Measurements from ENCODE around the gene ARHGEF33. TPM values are rescaled to one million over a fixed set of nuclear protein-coding genes. Genes with fewer than 3 reads are reported as not detected.

Gene ARHGEF33
- 2.1 TPM for total RNA-seq
- polyA plus RNA-seq, result 0.99 TPM

DNA sequence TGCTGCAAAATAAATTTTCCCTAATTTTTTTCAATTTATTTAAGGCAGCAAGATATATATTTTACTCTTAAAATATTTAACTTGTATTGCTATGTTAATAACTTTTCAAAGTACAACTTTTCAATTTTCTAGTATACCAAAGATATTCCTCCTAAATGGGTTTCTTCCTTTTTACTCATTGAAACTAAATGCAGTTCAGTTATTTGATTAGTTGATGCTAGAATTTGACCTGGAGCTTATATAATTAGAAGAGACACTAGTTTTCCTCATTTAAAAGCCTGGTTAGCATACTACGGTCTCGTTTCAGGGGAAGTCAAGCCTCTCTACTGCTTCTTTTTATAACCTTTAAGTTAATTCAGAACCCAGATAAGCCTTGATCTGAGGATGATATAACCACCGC lies at the start of gene ARHGEF33:
Gene ARHGEF33, plus strand, starts transcription at position 301 of the 400 bp plus-strand sequence. CDS start 29,573 bp downstream, outside the sequence.
- Histone ChIP-seq H3K36me3 (ENCODE audit: insufficient read depth) (no peaks in the 10 kb centered on the region), H3K4me3 (ENCODE audit: low read depth, low read length) (no peak within 1 kb of the TSS), H3K4me1 (ENCODE audit: insufficient read depth) (no peaks in the 10 kb centered on the region), H3K27ac (ENCODE audit: low read depth) (no peak within 1 kb of the TSS)
- 53% methylated on average over 3 of the region's 3 CpGs for whole genome bisulfite sequencing
- no peak for DNase-seq (ENCODE audit: extremely low spot score)

DNA sequence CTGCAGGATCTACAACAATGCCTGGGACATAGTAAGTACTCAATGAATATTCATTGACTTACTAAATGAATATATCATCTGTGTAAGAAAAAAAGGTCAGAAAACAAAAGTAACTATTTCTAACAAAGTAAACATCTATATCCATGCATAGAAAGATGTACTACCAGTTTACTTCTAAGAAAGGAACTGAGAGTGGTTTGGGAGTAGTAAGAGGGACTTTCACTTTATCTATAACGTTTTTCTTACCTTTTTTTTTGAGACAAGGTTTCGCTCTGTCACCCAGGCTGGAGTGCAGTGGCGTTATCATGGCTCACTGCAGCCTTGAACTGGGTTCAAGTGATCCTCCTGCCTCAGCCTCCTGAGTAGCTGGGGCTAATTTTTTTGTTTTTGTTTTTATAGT lies 39.6 kb upstream of the ARHGEF33 start:
- DNase-seq (ENCODE audit: extremely low spot score), result no peak
- no peak overlapping the region for H3K4me3 ChIP-seq (ENCODE audit: low read depth, low read length)
- WGBS, result 86% methylated on average over 3 of the region's 3 CpGs
- peaks cover 8% of the 10 kb centered on the region for H3K36me3 ChIP-seq (ENCODE audit: insufficient read depth)
- no peak overlapping the region for H3K27ac ChIP-seq (ENCODE audit: low read depth)
- H3K4me1 ChIP-seq (ENCODE audit: insufficient read depth), result no peaks in the 10 kb centered on the region

DNA sequence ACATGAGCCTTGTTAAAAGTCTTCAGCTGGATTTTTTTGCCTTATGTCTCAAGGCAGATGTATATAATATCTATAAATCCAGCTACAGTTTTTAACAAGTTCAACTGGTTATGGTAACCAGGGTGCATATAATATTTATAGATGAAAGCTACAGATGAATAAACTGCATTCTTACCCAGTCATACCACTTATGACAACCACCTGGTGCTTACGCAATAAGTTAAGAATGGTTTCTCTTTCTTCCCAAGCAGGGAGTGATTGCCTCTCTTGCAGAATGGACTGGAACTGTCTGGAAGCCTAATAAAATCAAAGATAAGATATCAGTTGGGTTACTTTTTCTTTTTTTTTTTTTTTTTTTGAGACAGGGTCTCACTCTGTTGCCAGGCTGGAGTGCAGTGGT lies 33.5 kb upstream of the ARHGEF33 start:
- Histone ChIP-seq H3K4me1 (ENCODE audit: insufficient read depth) (no peaks in the 10 kb centered on the region), H3K27ac (ENCODE audit: low read depth) (no peak overlapping the region), H3K36me3 (ENCODE audit: insufficient read depth) (peaks cover 5% of the 10 kb centered on the region), H3K4me3 (ENCODE audit: low read depth, low read length) (no peak overlapping the region)
- WGBS, result 99% methylated on average over 1 of the region's 1 CpG
- no peak for DNase-seq (ENCODE audit: extremely low spot score)

DNA sequence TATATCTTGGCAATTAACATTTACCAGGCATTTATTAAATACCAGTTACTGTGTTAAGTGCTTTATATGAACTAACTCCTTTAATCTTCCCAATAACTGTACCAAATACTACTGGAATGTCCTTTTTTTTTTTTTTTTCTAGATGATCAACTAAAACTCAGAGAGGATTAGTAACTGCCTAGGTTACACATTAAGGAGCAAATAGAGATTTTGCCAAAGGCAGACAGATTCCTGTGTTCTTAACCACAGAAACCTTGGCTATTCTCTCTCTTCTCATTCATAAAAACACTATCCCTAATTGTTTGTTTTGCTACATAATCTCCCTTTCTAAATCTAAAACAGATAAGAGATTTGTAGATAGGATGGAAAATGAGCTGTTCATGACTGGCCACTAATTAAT lies 27.2 kb upstream of the ARHGEF33 start:
- Histone ChIP-seq H3K36me3 (ENCODE audit: insufficient read depth) (peaks cover 2% of the 10 kb centered on the region), H3K4me1 (ENCODE audit: insufficient read depth) (no peaks in the 10 kb centered on the region), H3K27ac (ENCODE audit: low read depth) (no peak overlapping the region), H3K4me3 (ENCODE audit: low read depth, low read length) (no peak overlapping the region)
- no peak for DNase-seq (ENCODE audit: extremely low spot score)

DNA sequence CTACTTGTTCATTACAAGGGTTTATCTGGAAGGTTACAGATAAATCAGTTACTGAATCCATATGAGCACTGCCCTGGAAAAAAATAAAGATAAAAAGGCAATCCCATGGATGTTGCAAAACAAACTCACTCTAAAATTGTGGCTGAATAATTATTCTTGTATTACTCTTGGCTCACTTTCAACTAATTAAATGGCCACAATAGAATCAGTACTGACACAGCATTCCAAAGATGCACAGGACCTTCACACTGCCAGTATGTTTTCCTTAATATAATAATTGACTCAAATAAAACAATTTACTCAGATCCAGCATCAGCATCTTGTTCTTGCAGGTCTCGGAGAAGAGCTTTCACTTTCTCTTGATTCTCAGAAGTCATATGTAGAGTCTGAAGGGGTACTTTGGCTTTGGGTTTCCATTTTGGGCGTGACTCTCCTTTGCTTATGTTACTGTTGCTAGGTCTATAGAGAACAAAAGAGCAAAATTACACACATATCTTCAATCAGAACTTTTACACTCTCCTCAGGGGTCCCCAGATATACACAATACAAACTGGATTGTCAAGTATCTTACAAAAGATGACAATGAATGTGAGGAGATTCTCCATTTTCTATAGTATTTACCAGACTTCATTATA lies 26.5 kb upstream of the ARHGEF33 start:
- 90% methylated on average over 2 of the region's 2 CpGs for WGBS
- H3K27ac ChIP-seq (ENCODE audit: low read depth), result no peak overlapping the region
- H3K4me1 ChIP-seq (ENCODE audit: insufficient read depth), result no peaks in the 10 kb centered on the region
- peaks cover 2% of the 10 kb centered on the region for H3K36me3 ChIP-seq (ENCODE audit: insufficient read depth)
- H3K4me3 ChIP-seq (ENCODE audit: low read depth, low read length), result no peak overlapping the region
- no peak for DNase-seq (ENCODE audit: extremely low spot score)

DNA sequence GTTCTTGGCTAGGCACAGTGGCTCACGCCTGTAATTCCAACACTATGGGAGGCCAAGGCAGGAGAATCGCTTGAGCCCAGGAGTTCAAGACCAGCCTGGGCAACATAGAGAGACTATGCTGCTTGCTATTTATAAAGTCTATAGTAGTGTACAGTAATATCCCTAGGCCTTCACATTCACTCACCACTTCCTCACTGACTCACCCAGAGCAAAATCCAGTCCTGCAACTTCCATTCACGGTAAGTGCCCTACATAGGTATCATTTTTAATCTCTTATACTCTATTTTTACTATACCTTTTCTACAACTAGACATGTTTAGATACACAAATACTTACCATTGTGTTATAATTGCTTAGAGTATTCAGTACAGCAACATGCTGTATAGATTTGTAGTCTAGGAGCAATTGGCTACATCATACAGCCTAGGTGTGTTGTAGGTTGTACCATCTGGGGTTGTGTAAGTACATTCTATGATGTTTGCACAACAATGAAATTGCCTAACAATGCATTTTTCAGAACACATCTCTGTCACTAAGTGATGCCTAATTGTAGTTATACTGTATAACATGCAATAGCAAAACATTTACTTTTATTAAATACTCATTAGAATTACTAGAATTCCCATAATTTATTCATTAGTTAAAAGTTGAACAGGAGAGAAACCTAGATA lies 22.8 kb upstream of the ARHGEF33 start:
- no peak for DNase-seq (ENCODE audit: extremely low spot score)
- Histone ChIP-seq H3K27ac (ENCODE audit: low read depth) (no peak overlapping the region), H3K36me3 (ENCODE audit: insufficient read depth) (peaks cover 3% of the 10 kb centered on the region), H3K4me3 (ENCODE audit: low read depth, low read length) (no peak overlapping the region), H3K4me1 (ENCODE audit: insufficient read depth) (no peaks in the 10 kb centered on the region)
- 96% methylated on average over 3 of the region's 3 CpGs for WGBS

DNA sequence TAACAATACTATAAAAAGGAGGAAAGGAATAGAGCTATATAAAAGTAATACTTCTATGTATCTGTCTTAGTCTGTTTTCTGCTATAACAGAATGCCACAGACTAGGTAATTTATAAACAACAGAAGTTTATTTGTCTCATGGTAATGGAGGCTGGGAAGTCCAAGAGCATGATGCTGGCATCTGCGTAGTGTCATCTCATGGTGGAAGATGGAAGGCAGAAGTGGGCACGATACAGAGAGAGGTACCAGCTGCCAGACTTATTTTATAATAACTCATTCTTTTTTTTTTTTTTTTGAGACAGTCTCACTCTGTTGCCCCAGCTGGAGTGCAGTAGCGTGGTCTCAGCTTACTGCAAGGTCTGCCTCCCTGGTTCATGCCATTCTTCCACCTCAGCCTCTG lies 18.2 kb upstream of the ARHGEF33 start:
- WGBS, result 99% methylated on average over 3 of the region's 3 CpGs
- Histone ChIP-seq H3K4me1 (ENCODE audit: insufficient read depth) (no peaks in the 10 kb centered on the region), H3K4me3 (ENCODE audit: low read depth, low read length) (no peak overlapping the region), H3K27ac (ENCODE audit: low read depth) (no peak overlapping the region), H3K36me3 (ENCODE audit: insufficient read depth) (peaks cover 2% of the 10 kb centered on the region)
- no peak for DNase-seq (ENCODE audit: extremely low spot score)

DNA sequence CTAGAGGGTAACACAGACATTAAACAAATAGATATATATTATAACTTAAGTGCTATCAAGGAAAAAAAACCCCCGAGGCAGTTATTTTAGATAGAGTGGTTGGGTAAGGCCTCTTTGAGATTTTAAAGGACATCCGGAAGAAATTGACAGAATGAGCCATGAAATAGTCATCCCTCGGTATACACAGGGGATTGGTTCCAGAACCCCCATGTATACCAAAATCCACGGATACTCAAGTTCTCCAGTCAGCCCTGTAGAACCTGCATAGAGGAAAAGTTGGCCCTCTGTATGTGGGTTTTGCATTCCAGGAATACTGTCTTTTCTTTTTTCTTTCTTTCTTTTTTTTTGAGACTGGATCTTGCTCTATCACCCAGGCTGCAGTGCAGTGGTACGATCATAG lies 15.9 kb upstream of the ARHGEF33 start:
- no peak for DNase-seq (ENCODE audit: extremely low spot score)
- WGBS, result 75% methylated on average over 5 of the region's 5 CpGs
- peaks cover 2% of the 10 kb centered on the region for H3K36me3 ChIP-seq (ENCODE audit: insufficient read depth)
- H3K4me1 ChIP-seq (ENCODE audit: insufficient read depth), result no peaks in the 10 kb centered on the region
- no peak overlapping the region for H3K4me3 ChIP-seq (ENCODE audit: low read depth, low read length)
- H3K27ac ChIP-seq (ENCODE audit: low read depth), result no peak overlapping the region

DNA sequence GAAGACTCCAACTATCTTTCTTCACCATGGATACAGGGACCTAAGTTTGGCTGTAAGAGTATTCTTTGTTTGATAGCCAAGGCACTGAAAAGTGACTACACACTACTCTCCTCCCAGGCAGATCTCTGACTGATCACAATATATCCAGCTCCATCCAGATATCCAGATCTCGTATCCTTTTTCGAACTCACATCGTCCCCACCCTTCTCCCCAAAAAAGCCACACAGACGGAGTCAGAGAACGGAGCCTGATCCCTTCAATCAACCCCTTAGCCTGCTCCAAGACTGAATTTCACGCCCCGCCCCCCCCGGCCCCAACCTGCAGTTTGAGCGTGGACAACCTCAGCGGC lies 14.5 kb upstream of the ARHGEF33 start:
- DNase-seq (ENCODE audit: extremely low spot score), result no peak
- no peaks in the 10 kb centered on the region for H3K4me1 ChIP-seq (ENCODE audit: insufficient read depth)
- WGBS, result under 1% methylated on average over 10 of the region's 10 CpGs
- H3K36me3 ChIP-seq (ENCODE audit: insufficient read depth), result no peaks in the 10 kb centered on the region
- H3K4me3 ChIP-seq (ENCODE audit: low read depth, low read length), result peak overlapping the region; percentile 72
- peak overlapping the region; percentile 25 for H3K27ac ChIP-seq (ENCODE audit: low read depth)

DNA sequence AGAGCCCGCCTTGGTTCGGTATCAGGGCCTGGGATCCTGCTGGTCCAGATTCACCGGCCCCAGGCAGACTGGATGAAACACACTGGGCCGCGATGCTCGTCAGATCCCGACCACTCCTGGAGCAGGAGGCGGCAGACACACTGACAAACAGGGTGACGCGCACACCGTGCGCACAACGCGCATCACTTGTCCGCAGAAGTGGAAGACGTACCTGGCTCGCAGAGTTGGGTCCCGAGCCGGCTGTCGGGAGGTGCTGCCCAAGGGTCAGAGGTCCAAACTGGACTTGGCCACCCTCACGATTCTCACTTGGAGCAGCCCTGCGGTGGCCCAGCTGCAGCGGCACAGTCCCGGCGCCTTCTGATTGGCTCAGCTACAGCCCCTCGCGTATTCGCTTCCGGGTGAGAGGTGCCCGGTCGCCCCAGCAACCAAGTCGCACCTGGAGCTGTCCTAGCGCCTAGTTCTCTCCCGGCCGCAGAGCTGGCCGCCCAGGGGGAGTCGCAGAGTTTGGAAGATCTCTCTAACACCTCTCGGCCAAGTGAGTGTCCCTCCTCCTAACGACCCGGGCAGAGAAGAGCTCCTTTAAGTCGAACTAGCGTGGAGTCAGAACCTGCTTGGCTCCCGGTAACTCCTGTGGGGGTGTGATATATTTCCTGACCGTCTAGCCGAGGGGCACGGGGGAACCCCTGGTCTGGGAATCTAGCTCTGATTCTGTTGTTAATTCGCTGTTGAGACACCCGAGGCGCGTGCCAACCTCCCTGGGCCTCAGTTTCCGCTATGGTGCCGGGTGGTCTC lies 13.9 kb upstream of the ARHGEF33 start, which contains the start of the genes DHX57 and MORN2:
Gene DHX57, minus strand, starts transcription at position 359 of the 792 bp plus-strand sequence. CDS start 7,529 bp downstream, outside the sequence.
Gene MORN2, plus strand, starts transcription at position 401 of the 792 bp plus-strand sequence.
- H3K4me3 ChIP-seq (ENCODE audit: low read depth, low read length), result peak within 1 kb of the TSS; percentile 72
- under 1% methylated on average over 52 of the region's 52 CpGs for WGBS
- peak; percentile 68 for DNase-seq (ENCODE audit: extremely low spot score)
- H3K4me1 ChIP-seq (ENCODE audit: insufficient read depth), result no peaks in the 10 kb centered on the region
- peak within 1 kb of the TSS; percentile 25 for H3K27ac ChIP-seq (ENCODE audit: low read depth)
- no peaks in the 10 kb centered on the region for H3K36me3 ChIP-seq (ENCODE audit: insufficient read depth)

DNA sequence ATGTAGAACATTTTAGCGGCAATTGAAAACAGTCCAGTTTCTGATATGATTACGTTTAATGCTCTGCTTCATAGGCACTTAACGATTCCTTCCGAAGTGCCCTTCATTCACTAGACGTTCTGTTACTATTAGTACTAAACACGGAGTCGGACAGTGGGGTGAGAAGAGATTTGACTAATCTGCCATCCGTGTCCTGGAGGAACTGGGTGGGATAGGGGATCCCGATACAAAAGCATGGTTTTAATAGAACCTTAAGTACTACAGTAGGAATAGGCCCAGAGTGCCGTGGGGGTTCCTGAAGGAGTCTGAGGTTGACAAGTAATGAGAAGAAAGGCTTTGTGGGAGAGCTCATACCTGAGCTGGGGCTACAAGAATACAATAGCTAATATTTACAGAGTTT lies 13.3 kb upstream of the ARHGEF33 start:
- Histone ChIP-seq H3K4me3 (ENCODE audit: low read depth, low read length) (peak overlapping the region; percentile 72), H3K4me1 (ENCODE audit: insufficient read depth) (no peaks in the 10 kb centered on the region), H3K27ac (ENCODE audit: low read depth) (no peak overlapping the region), H3K36me3 (ENCODE audit: insufficient read depth) (no peaks in the 10 kb centered on the region)
- 18% methylated on average over 10 of the region's 10 CpGs for WGBS
- no peak for DNase-seq (ENCODE audit: extremely low spot score)

DNA sequence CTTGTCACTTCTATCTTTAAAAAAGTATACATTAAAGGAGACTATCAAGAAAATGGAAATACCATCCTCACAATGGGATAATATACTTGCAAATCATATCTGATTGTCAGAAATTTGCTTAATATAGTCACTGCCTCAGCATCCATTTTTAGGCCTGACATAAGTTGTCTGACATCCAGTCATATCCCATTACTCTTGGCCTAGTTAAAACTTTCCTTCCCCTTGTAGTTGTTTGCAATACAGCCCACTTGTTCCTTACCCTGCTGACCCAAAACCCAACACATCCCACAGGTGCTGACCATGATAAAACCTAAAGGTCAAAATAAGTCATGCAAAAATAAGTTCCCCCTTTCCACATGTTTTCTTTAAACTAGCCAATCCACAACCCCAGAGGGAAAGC lies 3.6 kb upstream of the ARHGEF33 start:
- no peak overlapping the region for H3K27ac ChIP-seq (ENCODE audit: low read depth)
- no peak for DNase-seq (ENCODE audit: extremely low spot score)
- H3K36me3 ChIP-seq (ENCODE audit: insufficient read depth), result no peaks in the 10 kb centered on the region
- H3K4me1 ChIP-seq (ENCODE audit: insufficient read depth), result no peaks in the 10 kb centered on the region
- H3K4me3 ChIP-seq (ENCODE audit: low read depth, low read length), result no peak overlapping the region

DNA sequence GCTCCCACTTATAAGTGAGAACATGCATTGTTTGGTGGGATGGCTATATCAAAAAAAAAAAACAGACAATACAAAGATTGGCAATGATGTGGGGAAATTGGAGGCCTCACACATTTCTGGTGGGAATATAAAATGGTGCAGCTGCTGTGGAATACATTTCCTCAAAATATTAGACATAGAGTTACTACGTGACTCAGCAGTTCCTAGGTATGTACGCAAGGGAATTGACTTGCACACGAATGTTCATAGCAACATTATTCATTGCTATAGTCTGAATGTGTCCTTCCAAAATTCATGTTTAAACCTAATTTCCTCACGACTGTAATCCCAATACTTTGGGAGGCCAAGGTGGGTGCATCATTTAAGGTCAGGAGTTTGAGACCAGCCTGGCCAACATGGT lies 2.3 kb upstream of the ARHGEF33 start:
- no peaks in the 10 kb centered on the region for H3K4me1 ChIP-seq (ENCODE audit: insufficient read depth)

More for the DNA sequence above, 2.3 kb upstream of the ARHGEF33 start:
- DNase-seq (ENCODE audit: extremely low spot score), result no peak
- Histone ChIP-seq H3K27ac (ENCODE audit: low read depth) (no peak overlapping the region), H3K36me3 (ENCODE audit: insufficient read depth) (no peaks in the 10 kb centered on the region), H3K4me3 (ENCODE audit: low read depth, low read length) (no peak overlapping the region)
- 93% methylated on average over 4 of the region's 4 CpGs for WGBS
